ENCODE data around the gene AGBL1.

AGBL1 gene

GRCh38 chr15:86756688-86757087 is 677.0 kb downstream of the AGBL1 start:
- DNase-seq = no peak

- no peak for DNase-seq
Observed at GRCh38 chr15:86759800-86760523, 680.3 kb downstream of the AGBL1 start.

GRCh38 chr15:86762874-86763273 is 683.2 kb downstream of the AGBL1 start:
- no peak for DNase-seq

- DNase-seq = no peak
Observed at GRCh38 chr15:86764021-86764420, 684.4 kb downstream of the AGBL1 start.

GRCh38 chr15:86765281-86765680 is 685.6 kb downstream of the AGBL1 start:
- DNase-seq = no peak

- DNase-seq = no peak
Observed at GRCh38 chr15:86772369-86773059, 692.8 kb downstream of the AGBL1 start.

GRCh38 chr15:86773736-86774135 is 694.1 kb downstream of the AGBL1 start:
- no peak for DNase-seq

GRCh38 chr15:86776145-86776544 is 696.5 kb downstream of the AGBL1 start:
- no peak for DNase-seq

GRCh38 chr15:86796521-86796920 is 716.9 kb downstream of the AGBL1 start:
- no peak for DNase-seq

- no peak for DNase-seq
Observed at GRCh38 chr15:86797135-86797534, 717.5 kb downstream of the AGBL1 start.

- no peak for DNase-seq
Observed at GRCh38 chr15:86799226-86799625, 719.6 kb downstream of the AGBL1 start.

- DNase-seq = no peak
Observed at GRCh38 chr15:86802244-86802643, 722.6 kb downstream of the AGBL1 start.

GRCh38 chr15:86804406-86804805 is 724.7 kb downstream of the AGBL1 start:
- DNase-seq = no peak

GRCh38 chr15:86810329-86810728 is 730.7 kb downstream of the AGBL1 start:
- no peak for DNase-seq

GRCh38 chr15:86813892-86814291 is 734.2 kb downstream of the AGBL1 start:
- DNase-seq = no peak

GRCh38 chr15:86829245-86829644 is 749.6 kb downstream of the AGBL1 start:
- no peak for DNase-seq

- no peak for DNase-seq
Observed at GRCh38 chr15:86830304-86830703, 750.6 kb downstream of the AGBL1 start.

GRCh38 chr15:86833595-86833994 is 753.9 kb downstream of the AGBL1 start:
- DNase-seq = no peak

GRCh38 chr15:86834115-86834863 is 754.6 kb downstream of the AGBL1 start:
- DNase-seq = no peak

- no peak for DNase-seq
Observed at GRCh38 chr15:86837294-86838061, 757.8 kb downstream of the AGBL1 start.

GRCh38 chr15:86839502-86839901 is 759.8 kb downstream of the AGBL1 start:
- DNase-seq = no peak

GRCh38 chr15:86840996-86841395 is 761.3 kb downstream of the AGBL1 start:
- no peak for DNase-seq

GRCh38 chr15:86842199-86842598 is 762.5 kb downstream of the AGBL1 start:
- no peak for DNase-seq

Measured in activated CD4-positive, alpha-beta T cell treated with anti-CD3 and anti-CD28 coated beads, Interleukin-2, Interleukin-6, amounts not matched to agents 100 ng/mL and 50 ng/mL, durations not matched to agents 16 hours and 8 hours (primary cell).